H1 (cell line): ENCODE data around the gene SNAP47. TPM values are rescaled to one million over a fixed set of nuclear protein-coding genes. Genes with fewer than 3 reads are reported as not detected.

Source experiments
- CTCF ChIA-PET: fragments of 300-600 bp; sonication (Branson Sonifier 250); formaldehyde crosslinking; loops from one replicate; lab custom pipeline; 2021; ENCODE audit not compliant: partially characterized antibody; lab: Charles Lee
- POLR2A ChIA-PET: fragments of 300-600 bp; sonication (Branson Sonifier 250); formaldehyde crosslinking; loops from one replicate; lab custom pipeline; 2021; ENCODE audit warnings: inconsistent platforms; ENCODE audit not compliant: partially characterized antibody; lab: Charles Lee
- DNase-seq, 2 experiments: peaks; one replicate each; pipeline versions ENCODE4 v3.0.0 to v3.0.0-alpha.2; 2010 to 2022; ENCODE audit warnings: low spot score in 2 of 2, low read depth in 1 of 2, mixed read lengths in 1 of 2
- FAIRE-seq: peaks from 2 replicates; lab custom pipeline; 2011; peaks lifted over from hg19 to GRCh38; lab: Jason Lieb, UNC
- H2AFZ ChIP-seq: 2 replicates; pipeline ENCODE4 v1.8.1; 2012; ENCODE audit warnings: low read length, inconsistent platforms
- H2AK5ac ChIP-seq: 2 replicates; pipeline ENCODE4 v1.6.1; 2013; ENCODE audit warnings: low read depth, low read length
- H2BK120ac ChIP-seq: replicated peaks from 2 replicates; pipeline ENCODE3; 2013; ENCODE audit warnings: low read depth, low read length, inconsistent platforms
- H2BK12ac ChIP-seq: 2 replicates; pipeline ENCODE4 v1.6.1; 2013; ENCODE audit warnings: low read depth, low read length
- H2BK15ac ChIP-seq: 2 replicates; pipeline ENCODE4 v1.6.1; 2013; ENCODE audit warnings: low read length
- H2BK20ac ChIP-seq: 2 replicates; pipeline ENCODE4 v1.6.1; 2013; ENCODE audit warnings: low read length
- H2BK5ac ChIP-seq: 2 replicates; pipeline ENCODE4 v1.6.1; 2013; ENCODE audit warnings: low read depth, low read length
- H3K14ac ChIP-seq: 2 replicates; pipeline ENCODE4 v1.6.1; 2013; ENCODE audit warnings: inconsistent platforms; ENCODE audit not compliant: insufficient read length
- H3K18ac ChIP-seq: 2 replicates; pipeline ENCODE4 v1.6.1; 2013; ENCODE audit warnings: low read length; ENCODE audit errors: extremely low read depth
- H3K23ac ChIP-seq: 2 replicates; pipeline ENCODE4 v1.6.1; 2013; ENCODE audit warnings: inconsistent platforms; ENCODE audit not compliant: insufficient read length
- H3K23me2 ChIP-seq: 2 replicates; pipeline ENCODE4 v1.6.1; 2013; ENCODE audit warnings: low read depth, low read length
- H3K27ac ChIP-seq: 2 replicates; pipeline ENCODE4 v1.6.1; 2011; ENCODE audit warnings: low read depth, low read length, inconsistent platforms
- H3K27me3 ChIP-seq, 4 experiments: replicated peaks in 1 of 4; 1 replicate in 1 of 4; 2 replicates in 3 of 4; pipeline versions ENCODE4 v1.6.1 to v1.8.1; 2011 to 2013; ENCODE audit warnings: low read length in 3 of 4, mild to moderate bottlenecking in 3 of 4, inconsistent platforms in 2 of 4, mixed read lengths in 2 of 4, moderate library complexity in 1 of 4; ENCODE audit not compliant: control insufficient read depth in 3 of 4, insufficient read depth in 3 of 4; ENCODE audit errors: extremely low read depth in 1 of 4
- H3K36me3 ChIP-seq, 4 experiments: 2 replicates each; pipeline versions ENCODE4 v1.6.1 to v1.8.1; 2011 to 2013; ENCODE audit warnings: mild to moderate bottlenecking in 4 of 4, low read length in 3 of 4, moderate library complexity in 2 of 4, control low read depth in 1 of 4, inconsistent platforms in 1 of 4; ENCODE audit not compliant: insufficient read depth in 4 of 4, control insufficient read depth in 2 of 4
- H3K4ac ChIP-seq: replicated peaks from 2 replicates; pipeline ENCODE3; 2013; ENCODE audit warnings: low read length, low read depth, mixed read lengths, inconsistent platforms; ENCODE audit not compliant: insufficient read length
- H3K4me1 ChIP-seq, 4 experiments: replicated peaks in 1 of 4; 1 replicate in 1 of 4; 2 replicates in 3 of 4; pipeline versions ENCODE4 v1.6.1 to v1.8.1; 2011 to 2013; ENCODE audit warnings: low read length in 3 of 4, inconsistent platforms in 2 of 4, mixed read lengths in 1 of 4; ENCODE audit not compliant: insufficient read depth in 4 of 4, control insufficient read depth in 3 of 4
- H3K4me2 ChIP-seq, 2 experiments: 2 replicates each; pipeline versions ENCODE4 v1.6.1 to v1.8.1; 2011 to 2013; ENCODE audit warnings: low read depth in 2 of 2, low read length in 2 of 2, control low read depth in 1 of 2, inconsistent platforms in 1 of 2, mild to moderate bottlenecking in 1 of 2; ENCODE audit not compliant: insufficient read depth in 1 of 2
- H3K4me3 ChIP-seq, 4 experiments: fragments of 200-600, 300-600 bp in 1 of 4; sonication (generic), shearing (Covaris generic), sonication (Bioruptor Twin) in 1 of 4; 2 replicates each; pipeline versions ENCODE4 v1.5.1 to v1.8.1; 2011 to 2016; ENCODE audit warnings: low read length in 4 of 4, low read depth in 3 of 4, control low read depth in 2 of 4, inconsistent platforms in 2 of 4, mild to moderate bottlenecking in 2 of 4, mixed read lengths in 1 of 4, moderate library complexity in 1 of 4; ENCODE audit not compliant: insufficient read depth in 2 of 4; ENCODE audit errors: extremely low read depth in 1 of 4
- H3K56ac ChIP-seq: replicated peaks from 2 replicates; pipeline ENCODE3; 2013; ENCODE audit warnings: low read depth, mild to moderate bottlenecking, mixed read lengths, low read length, inconsistent platforms; ENCODE audit not compliant: insufficient read length
- H3K79me1 ChIP-seq: 2 replicates; pipeline ENCODE4 v1.6.1; 2013; ENCODE audit warnings: low read depth, low read length, control low read depth
- H3K79me2 ChIP-seq, 2 experiments: 2 replicates each; pipeline versions ENCODE4 v1.6.1 to v1.8.1; 2012 to 2013; ENCODE audit warnings: low read length in 2 of 2, mild to moderate bottlenecking in 2 of 2, inconsistent platforms in 1 of 2; ENCODE audit not compliant: insufficient read depth in 2 of 2, control insufficient read depth in 1 of 2
- H3K9ac ChIP-seq, 4 experiments: replicated peaks in 1 of 4; 1 replicate in 1 of 4; 2 replicates in 3 of 4; pipeline versions ENCODE4 v1.6.1 to v1.8.1; 2011 to 2013; ENCODE audit warnings: low read depth in 3 of 4, low read length in 3 of 4, control low read depth in 2 of 4, mild to moderate bottlenecking in 2 of 4, moderate library complexity in 2 of 4, inconsistent platforms in 1 of 4; ENCODE audit errors: extremely low read depth in 1 of 4
- H3K9me3 ChIP-seq, 2 experiments: 2 replicates each; pipeline versions ENCODE4 v1.6.1 to v1.8.1; 2012 to 2013; ENCODE audit warnings: mild to moderate bottlenecking in 2 of 2, moderate library complexity in 2 of 2, control low read depth in 1 of 2, inconsistent platforms in 1 of 2, low read depth in 1 of 2, low read length in 1 of 2, mixed read lengths in 1 of 2; ENCODE audit not compliant: insufficient read depth in 2 of 2
- H4K20me1 ChIP-seq, 2 experiments: replicated peaks in 1 of 2; 2 replicates each; pipeline versions ENCODE3 to v1.8.1; 2011 to 2013; ENCODE audit warnings: inconsistent platforms in 2 of 2, low read length in 2 of 2, mild to moderate bottlenecking in 1 of 2; ENCODE audit not compliant: insufficient read depth in 2 of 2, control insufficient read depth in 1 of 2
- H4K5ac ChIP-seq: 2 replicates; pipeline ENCODE4 v1.6.1; 2013; ENCODE audit warnings: low read length, low read depth, mixed read lengths, inconsistent platforms; ENCODE audit not compliant: insufficient read length
- H4K8ac ChIP-seq: 2 replicates; pipeline ENCODE4 v1.8.0; 2013; ENCODE audit warnings: mild to moderate bottlenecking, moderate library complexity, low read length, inconsistent platforms; ENCODE audit not compliant: insufficient read depth; ENCODE audit errors: extremely low read depth
- H4K91ac ChIP-seq: replicated peaks from 2 replicates; pipeline ENCODE3; 2013; ENCODE audit warnings: low read length, mixed read lengths, inconsistent platforms; ENCODE audit not compliant: insufficient read length
- PHF8 ChIP-seq: fragments of 200-600 bp; sonication (generic); conservative IDR thresholded peaks from 2 replicates; pipeline ENCODE4 v1.7.1; 2012; ENCODE audit warnings: low read depth, mild to moderate bottlenecking, inconsistent platforms, low read length, moderate library complexity
- RXRA ChIP-seq: IDR thresholded peaks from 2 replicates; pipeline ENCODE4 v1.6.1; 2011; ENCODE audit warnings: low read depth, mild to moderate bottlenecking, low read length, moderate library complexity; ENCODE audit not compliant: insufficient read depth
- SAP30 ChIP-seq: fragments of 300-600 bp; sonication (generic); IDR thresholded peaks from 2 replicates; pipeline ENCODE4 v1.7.1; 2012; ENCODE audit warnings: low read length, moderate library complexity, mild to moderate bottlenecking, inconsistent platforms; ENCODE audit not compliant: insufficient read depth, insufficient replicate concordance
- WGBS, 2 experiments: shearing (Covaris generic) in 1 of 2; methylation state at CpG; one replicate each; pipeline versions ENCODE4 v1.1.6 to v1.1.7; 2013 to 2015; ENCODE audit warnings: low lambda C conversion rate in 2 of 2, mixed read lengths in 2 of 2, inconsistent platforms in 1 of 2, low coverage in 1 of 2, missing lambda C conversion rate in 1 of 2; ENCODE audit not compliant: insufficient replicate concordance in 2 of 2, insufficient coverage in 1 of 2, insufficient read length in 1 of 2; ENCODE audit errors: extremely low coverage in 1 of 2, missing lambda C conversion rate in 1 of 2; 5-methylcytosine and 5-hydroxymethylcytosine counted together
- polyA plus RNA-seq, 7 experiments: library from polyadenylated mRNA; depleted of rRNA in 3 of 7; stranded (reverse) in 5 of 7; unstranded in 2 of 7; fragments of >200 nt in 5 of 7; fragments of 200-250 nt in 2 of 7; gene quantifications; 1 replicate in 5 of 7; 2 replicates in 1 of 7; 4 replicates in 1 of 7; pipeline versions ENCODE4 v1.2.1 to v1.2.3, GENCODE V29; 2011 to 2013; ENCODE audit warnings: missing spikeins in 2 of 7, mixed read lengths in 2 of 7
- total RNA-seq: library from RNA; stranded (reverse); fragmentation: NEBNext Ultra II Directional; extraction: Animal tissue kit (Norgen Biotek cat#: 25700); gene quantifications from 2 replicates; pipeline ENCODE4 v1.2.1, GENCODE V29; 2021

SNAP47 gene
- total and polyA plus RNA-seq, 2 of the 8 experiments (the other 6 are each of a cell fraction or from before 2014, with no cell fraction given), result 37.6 to 42.2 TPM

DNA sequence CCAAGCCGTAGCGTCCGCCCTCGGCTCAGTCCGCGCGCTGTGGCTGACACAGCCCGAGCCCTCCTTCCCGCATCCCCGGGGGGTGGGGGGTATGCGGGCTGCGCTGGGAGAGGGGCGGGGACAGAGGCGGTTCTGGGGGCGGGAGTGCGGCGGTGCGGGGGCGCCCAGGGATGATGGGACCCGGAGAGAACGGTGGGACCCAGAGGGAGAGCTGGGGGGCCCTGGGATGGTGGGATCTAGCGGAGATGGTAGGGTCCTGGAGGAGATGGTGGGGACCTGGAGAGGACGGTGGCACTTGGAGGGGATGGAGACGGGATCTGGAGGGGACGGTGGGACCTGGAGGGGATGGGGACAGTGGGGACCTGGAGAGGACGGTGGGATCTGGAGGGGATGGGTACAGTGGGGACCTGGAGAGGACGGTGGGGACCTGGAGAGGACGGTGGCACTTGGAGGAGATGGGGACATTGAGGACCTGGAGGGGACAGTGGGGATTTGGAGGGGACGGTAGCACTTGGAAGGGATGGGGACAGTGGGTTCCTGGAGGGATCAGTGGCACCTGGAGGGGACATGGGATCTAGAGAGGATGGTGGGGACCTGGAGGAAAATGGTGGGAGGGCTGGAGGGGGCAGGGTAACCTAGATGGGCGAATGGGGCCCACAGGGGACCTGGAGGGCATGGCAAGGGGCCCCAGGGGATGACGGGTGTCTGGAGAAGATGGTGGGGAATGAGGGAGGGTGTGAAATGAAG lies 477 bp downstream of the SNAP47 start:
- Histone ChIP-seq H4K20me1 (peaks cover 11 to 29% of the 10 kb centered on the region in 2 experiments), H3K56ac (no peak overlapping the region), H2AK5ac (no peak overlapping the region), H2BK120ac (no peak overlapping the region), H4K8ac (peak overlapping the region; percentile 64), H3K23me2 (peaks cover 9% of the 10 kb centered on the region), H3K18ac (peak overlapping the region; percentile 60; the same call in 1 of the 2 replicates), H3K4me1 (peaks cover 0 to 7% (median 3%) of the 10 kb centered on the region in 4 experiments; a peak in 4 of 7 replicates), H3K14ac (no peak overlapping the region), H3K27me3 (no peaks in the 10 kb centered on the region), H2BK12ac (no peak overlapping the region; the same call in 1 of the 2 replicates), H3K4ac (no peak overlapping the region), H2BK15ac (no peak overlapping the region), H3K79me1 (peaks cover 41% of the 10 kb centered on the region), H3K9me3 (no peaks in the 10 kb centered on the region), H3K27ac (no peak overlapping the region; the same call in 1 of the 2 replicates), H3K4me2 (peak overlapping the region; percentile 96 to 98), H3K9ac (peak overlapping the region; percentile 62 to 83 (median 70)), H4K91ac (no peak overlapping the region), H2BK5ac (peak overlapping the region; percentile 63; the same call in 1 of the 2 replicates), H3K79me2 (peaks cover 6 to 63% of the 10 kb centered on the region in 2 experiments; a peak in 3 of 4 replicates), H2AFZ (no peak overlapping the region), H3K36me3 (peaks cover 6 to 25% (median 11%) of the 10 kb centered on the region in 4 experiments; a peak in 6 of 8 replicates), H4K5ac (peak overlapping the region; percentile 1), H2BK20ac (no peak overlapping the region), H3K23ac (no peak overlapping the region), H3K4me3 (peak overlapping the region; percentile 71 to 92 (median 90))
- no peak for DNase-seq
- WGBS, 2 experiments, result 8% methylated on average over 14 of the region's 31 CpGs; no CpG with 5 or more reads in 1 of the 2 experiments
- ChIA-PET CTCF (interaction anchor here (0.5 to 0.7 kb wide), 2 partner anchors 215 to 301 kb away, joined by 3 read pairs; no protein-coding TSS in a partner anchor), POLR2A (interaction anchor here (0.6 to 2.0 kb wide), 4 partner anchors 8 to 212 kb away, joined by 3 to 4 read pairs (median 4); partner anchors contain the start of genes WNT9A and ZNF678)
- TF ChIP-seq RXRA (no peak), SAP30 (peak; percentile 29), PHF8 (peak; percentile 71; the same call in 1 of the 2 replicates)
- FAIRE-seq, result no peak
